Iris pigment epithelial cell (primary cell): ENCODE results near the gene APBB2.
A peak's percentile ranks its signal among the peaks of the same experiment; 100 is the strongest.

Experiments used
- DNase-seq: peaks from one replicate; pipeline ENCODE4 v3.0.0-alpha.2; 2011; ENCODE audit warnings: low read depth

Gene APBB2

GRCh38 chr4:41102414-41103092 lies 111.8 kb downstream of the APBB2 start:
- DNase-seq: no peak

- peak; percentile 17 for DNase-seq
These were observed 116.0 kb downstream of the APBB2 start for GRCh38 chr4:41098093-41099048.

GRCh38 chr4:41095973-41096372 lies 118.4 kb downstream of the APBB2 start:
- DNase-seq: peak; percentile 93

- DNase-seq: peak; percentile 19
These were observed 119.0 kb downstream of the APBB2 start for GRCh38 chr4:41095192-41095872.

- no peak for DNase-seq
These were observed 122.2 kb downstream of the APBB2 start for GRCh38 chr4:41092128-41092527.

- DNase-seq: no peak
These were observed 132.5 kb downstream of the APBB2 start for GRCh38 chr4:41081847-41082246.

GRCh38 chr4:41080976-41081375 lies 133.4 kb downstream of the APBB2 start:
- DNase-seq: no peak

- no peak for DNase-seq
These were observed 134.3 kb downstream of the APBB2 start for GRCh38 chr4:41079881-41080560.

GRCh38 chr4:41077628-41078027 lies 136.7 kb downstream of the APBB2 start:
- DNase-seq: no peak

GRCh38 chr4:41076481-41076880 lies 137.9 kb downstream of the APBB2 start:
- DNase-seq: no peak

- DNase-seq: no peak
These were observed 140.1 kb downstream of the APBB2 start for GRCh38 chr4:41074215-41074614.

GRCh38 chr4:41072021-41072777 lies 142.1 kb downstream of the APBB2 start:
- peak; percentile 16 for DNase-seq

GRCh38 chr4:41070516-41071281 lies 143.6 kb downstream of the APBB2 start:
- peak; percentile 25 for DNase-seq

- DNase-seq: no peak
These were observed 144.5 kb downstream of the APBB2 start for GRCh38 chr4:41069838-41070237.

- DNase-seq: no peak
These were observed 145.1 kb downstream of the APBB2 start for GRCh38 chr4:41069257-41069656.

GRCh38 chr4:41067369-41067768 lies 147.0 kb downstream of the APBB2 start:
- DNase-seq: peak; percentile 54

- no peak for DNase-seq
These were observed 148.3 kb downstream of the APBB2 start for GRCh38 chr4:41066049-41066448.

GRCh38 chr4:41065434-41066006 lies 148.8 kb downstream of the APBB2 start:
- no peak for DNase-seq

- DNase-seq: no peak
These were observed 149.4 kb downstream of the APBB2 start for GRCh38 chr4:41064953-41065352.
